ENCODE data around the gene ADGRG3. TPM values are rescaled to one million over a fixed set of nuclear protein-coding genes. Genes with fewer than 3 reads are reported as not detected.

ADGRG3 gene
- total RNA-seq, 1 experiment from 2014 or later: not detected

GRCh38 chr16:57679016-57679415 lies 10.9 kb downstream of the ADGRG3 start:
- intact Hi-C loops (cut with micrococcal nuclease): no loop called here
- no peak overlapping the region for H3K27ac ChIP-seq (ENCODE audit: low read depth, low read length)
- no peak for TF ChIP-seq RAD21 (IDR thresholded peaks at IDR 0.05; ENCODE audit: low read depth)
- no peaks in the 10 kb centered on the region; the same call in 1 of the 2 replicates for H3K27me3 ChIP-seq (ENCODE audit: insufficient read depth, low read length)
- peaks cover 0 to 7% of the 10 kb centered on the region in 2 experiments; a peak in 1 of 4 replicates for H3K4me1 ChIP-seq (ENCODE audit: control insufficient read depth in 1 of 2, insufficient read depth in 2 of 2, low read length in 2 of 2)
- no peak for ATAC-seq
- no peaks in the 10 kb centered on the region for H4K20me1 ChIP-seq (ENCODE audit: insufficient read depth)
- no peaks in the 10 kb centered on the region for H3K9me2 ChIP-seq (ENCODE audit: insufficient read depth)
- no TSS peak for BruUV-seq (replicated peaks)
- ChIA-PET RAD21 (ENCODE audit: low non-redundant PET in 1 of 2, low total read pairs in 2 of 2, uncharacterized antibody in 2 of 2, unreplicated experiment in 2 of 2) (no interaction called here), POLR2A (no interaction called here), CTCF (no interaction called here)
- H3K79me2 ChIP-seq (ENCODE audit: insufficient read depth, low read length): no peaks in the 10 kb centered on the region
- H3K36me3 ChIP-seq (ENCODE audit: control insufficient read depth in 1 of 2, insufficient read depth in 2 of 2, low read length in 2 of 2): no peaks in the 10 kb centered on the region
- no peak overlapping the region for H3K9ac ChIP-seq (ENCODE audit: low read length)
- no peak overlapping the region for H2AFZ ChIP-seq (ENCODE audit: low read depth, low read length, poor library complexity, severe bottlenecking)
- DNase-seq (ENCODE audit: low read depth, low spot score): no peak
- no peaks in the 10 kb centered on the region for H3K9me3 ChIP-seq (ENCODE audit: control insufficient read depth in 1 of 2, insufficient read depth in 1 of 2, low read depth in 1 of 2, low read length in 2 of 2)
- H3K4me3 ChIP-seq (replicated peaks in 1 of 2; ENCODE audit: low read depth in 1 of 2, low read length in 2 of 2): no peak overlapping the region
- no peak overlapping the region for H3K4me2 ChIP-seq (ENCODE audit: low read length)

- no peak overlapping the region for H3K27ac ChIP-seq (ENCODE audit: low read depth, low read length)
- CTCF ChIA-PET: no interaction called here
- RAD21 ChIA-PET (ENCODE audit: low non-redundant PET in 1 of 2, low total read pairs in 2 of 2, uncharacterized antibody in 2 of 2, unreplicated experiment in 2 of 2): no interaction called here
- no peaks in the 10 kb centered on the region for H3K9me3 ChIP-seq (ENCODE audit: control insufficient read depth in 1 of 2, insufficient read depth in 1 of 2, low read depth in 1 of 2, low read length in 2 of 2)
- POLR2A ChIA-PET: no interaction called here
- no peak for ATAC-seq
- H3K36me3 ChIP-seq (ENCODE audit: control insufficient read depth in 1 of 2, insufficient read depth in 2 of 2, low read length in 2 of 2): no peaks in the 10 kb centered on the region
- intact Hi-C loops (cut with micrococcal nuclease): no loop called here
- H3K27me3 ChIP-seq (ENCODE audit: insufficient read depth, low read length): no peaks in the 10 kb centered on the region
- no peak overlapping the region for H3K4me3 ChIP-seq (replicated peaks in 1 of 2; ENCODE audit: low read depth in 1 of 2, low read length in 2 of 2)
- H4K20me1 ChIP-seq (ENCODE audit: insufficient read depth): no peaks in the 10 kb centered on the region
- no peak overlapping the region for H3K9ac ChIP-seq (ENCODE audit: low read length)
- no TSS peak for BruUV-seq (replicated peaks)
- no peaks in the 10 kb centered on the region for H3K79me2 ChIP-seq (ENCODE audit: insufficient read depth, low read length)
- H3K9me2 ChIP-seq (ENCODE audit: insufficient read depth): no peaks in the 10 kb centered on the region
- no peak overlapping the region for H3K4me2 ChIP-seq (ENCODE audit: low read length)
- no peak overlapping the region for H2AFZ ChIP-seq (ENCODE audit: low read depth, low read length, poor library complexity, severe bottlenecking)
- peaks cover 0 to 7% of the 10 kb centered on the region in 2 experiments; a peak in 1 of 4 replicates for H3K4me1 ChIP-seq (ENCODE audit: control insufficient read depth in 1 of 2, insufficient read depth in 2 of 2, low read length in 2 of 2)
- DNase-seq (ENCODE audit: low read depth, low spot score): no peak
- TF ChIP-seq JUND (IDR thresholded peaks at IDR 0.05): no peak
- no peak for TF ChIP-seq TCF7L2 (IDR thresholded peaks at IDR 0.05; ENCODE audit: borderline replicate concordance, extremely low read depth, insufficient read depth, insufficient read length)
- TF ChIP-seq, protein P1, sequence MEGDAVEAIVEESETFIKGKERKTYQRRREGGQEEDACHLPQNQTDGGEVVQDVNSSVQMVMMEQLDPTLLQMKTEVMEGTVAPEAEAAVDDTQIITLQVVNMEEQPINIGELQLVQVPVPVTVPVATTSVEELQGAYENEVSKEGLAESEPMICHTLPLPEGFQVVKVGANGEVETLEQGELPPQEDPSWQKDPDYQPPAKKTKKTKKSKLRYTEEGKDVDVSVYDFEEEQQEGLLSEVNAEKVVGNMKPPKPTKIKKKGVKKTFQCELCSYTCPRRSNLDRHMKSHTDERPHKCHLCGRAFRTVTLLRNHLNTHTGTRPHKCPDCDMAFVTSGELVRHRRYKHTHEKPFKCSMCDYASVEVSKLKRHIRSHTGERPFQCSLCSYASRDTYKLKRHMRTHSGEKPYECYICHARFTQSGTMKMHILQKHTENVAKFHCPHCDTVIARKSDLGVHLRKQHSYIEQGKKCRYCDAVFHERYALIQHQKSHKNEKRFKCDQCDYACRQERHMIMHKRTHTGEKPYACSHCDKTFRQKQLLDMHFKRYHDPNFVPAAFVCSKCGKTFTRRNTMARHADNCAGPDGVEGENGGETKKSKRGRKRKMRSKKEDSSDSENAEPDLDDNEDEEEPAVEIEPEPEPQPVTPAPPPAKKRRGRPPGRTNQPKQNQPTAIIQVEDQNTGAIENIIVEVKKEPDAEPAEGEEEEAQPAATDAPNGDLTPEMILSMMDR (IDR thresholded peaks at IDR 0.05 in 2 of 3, conservative IDR thresholded peaks at IDR 0.05 in 1 of 3; ENCODE audit: borderline replicate concordance in 1 of 3, insufficient read depth in 1 of 3, low read depth in 2 of 3, low read length in 2 of 3): no peak
- TF ChIP-seq FOSL1 (IDR thresholded peaks at IDR 0.05; ENCODE audit: low read depth): no peak
- TF ChIP-seq SRF (IDR thresholded peaks at IDR 0.05; ENCODE audit: low read depth): no peak
- TF ChIP-seq ZFX (IDR thresholded peaks at IDR 0.05): no peak
- TF ChIP-seq EZH2 (IDR thresholded peaks at IDR 0.05): no peak
- TF ChIP-seq, protein P2, sequence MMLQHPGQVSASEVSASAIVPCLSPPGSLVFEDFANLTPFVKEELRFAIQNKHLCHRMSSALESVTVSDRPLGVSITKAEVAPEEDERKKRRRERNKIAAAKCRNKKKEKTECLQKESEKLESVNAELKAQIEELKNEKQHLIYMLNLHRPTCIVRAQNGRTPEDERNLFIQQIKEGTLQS (IDR thresholded peaks at IDR 0.05): no peak
- TF ChIP-seq, protein P3, sequence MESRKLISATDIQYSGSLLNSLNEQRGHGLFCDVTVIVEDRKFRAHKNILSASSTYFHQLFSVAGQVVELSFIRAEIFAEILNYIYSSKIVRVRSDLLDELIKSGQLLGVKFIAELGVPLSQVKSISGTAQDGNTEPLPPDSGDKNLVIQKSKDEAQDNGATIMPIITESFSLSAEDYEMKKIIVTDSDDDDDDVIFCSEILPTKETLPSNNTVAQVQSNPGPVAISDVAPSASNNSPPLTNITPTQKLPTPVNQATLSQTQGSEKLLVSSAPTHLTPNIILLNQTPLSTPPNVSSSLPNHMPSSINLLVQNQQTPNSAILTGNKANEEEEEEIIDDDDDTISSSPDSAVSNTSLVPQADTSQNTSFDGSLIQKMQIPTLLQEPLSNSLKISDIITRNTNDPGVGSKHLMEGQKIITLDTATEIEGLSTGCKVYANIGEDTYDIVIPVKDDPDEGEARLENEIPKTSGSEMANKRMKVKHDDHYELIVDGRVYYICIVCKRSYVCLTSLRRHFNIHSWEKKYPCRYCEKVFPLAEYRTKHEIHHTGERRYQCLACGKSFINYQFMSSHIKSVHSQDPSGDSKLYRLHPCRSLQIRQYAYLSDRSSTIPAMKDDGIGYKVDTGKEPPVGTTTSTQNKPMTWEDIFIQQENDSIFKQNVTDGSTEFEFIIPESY (IDR thresholded peaks at IDR 0.05; ENCODE audit: extremely low read depth, insufficient replicate concordance, low read length): no peak
- TF ChIP-seq, protein P4, sequence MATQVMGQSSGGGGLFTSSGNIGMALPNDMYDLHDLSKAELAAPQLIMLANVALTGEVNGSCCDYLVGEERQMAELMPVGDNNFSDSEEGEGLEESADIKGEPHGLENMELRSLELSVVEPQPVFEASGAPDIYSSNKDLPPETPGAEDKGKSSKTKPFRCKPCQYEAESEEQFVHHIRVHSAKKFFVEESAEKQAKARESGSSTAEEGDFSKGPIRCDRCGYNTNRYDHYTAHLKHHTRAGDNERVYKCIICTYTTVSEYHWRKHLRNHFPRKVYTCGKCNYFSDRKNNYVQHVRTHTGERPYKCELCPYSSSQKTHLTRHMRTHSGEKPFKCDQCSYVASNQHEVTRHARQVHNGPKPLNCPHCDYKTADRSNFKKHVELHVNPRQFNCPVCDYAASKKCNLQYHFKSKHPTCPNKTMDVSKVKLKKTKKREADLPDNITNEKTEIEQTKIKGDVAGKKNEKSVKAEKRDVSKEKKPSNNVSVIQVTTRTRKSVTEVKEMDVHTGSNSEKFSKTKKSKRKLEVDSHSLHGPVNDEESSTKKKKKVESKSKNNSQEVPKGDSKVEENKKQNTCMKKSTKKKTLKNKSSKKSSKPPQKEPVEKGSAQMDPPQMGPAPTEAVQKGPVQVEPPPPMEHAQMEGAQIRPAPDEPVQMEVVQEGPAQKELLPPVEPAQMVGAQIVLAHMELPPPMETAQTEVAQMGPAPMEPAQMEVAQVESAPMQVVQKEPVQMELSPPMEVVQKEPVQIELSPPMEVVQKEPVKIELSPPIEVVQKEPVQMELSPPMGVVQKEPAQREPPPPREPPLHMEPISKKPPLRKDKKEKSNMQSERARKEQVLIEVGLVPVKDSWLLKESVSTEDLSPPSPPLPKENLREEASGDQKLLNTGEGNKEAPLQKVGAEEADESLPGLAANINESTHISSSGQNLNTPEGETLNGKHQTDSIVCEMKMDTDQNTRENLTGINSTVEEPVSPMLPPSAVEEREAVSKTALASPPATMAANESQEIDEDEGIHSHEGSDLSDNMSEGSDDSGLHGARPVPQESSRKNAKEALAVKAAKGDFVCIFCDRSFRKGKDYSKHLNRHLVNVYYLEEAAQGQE (IDR thresholded peaks at IDR 0.05; ENCODE audit: low read depth): no peak
- TF ChIP-seq SP1 (IDR thresholded peaks at IDR 0.05; ENCODE audit: low read depth): no peak
These were observed 11.8 kb downstream of the ADGRG3 start for GRCh38 chr16:57679767-57680482.

Data from HCT116 (cell line).